ENCODE data around the gene SMIM3.
"Not testable (repeated sequence)": the region's sequence is repeated elsewhere in the genome, so short reads cannot be mapped to it uniquely, and the experiment has no call there.

Gene SMIM3

DNA sequence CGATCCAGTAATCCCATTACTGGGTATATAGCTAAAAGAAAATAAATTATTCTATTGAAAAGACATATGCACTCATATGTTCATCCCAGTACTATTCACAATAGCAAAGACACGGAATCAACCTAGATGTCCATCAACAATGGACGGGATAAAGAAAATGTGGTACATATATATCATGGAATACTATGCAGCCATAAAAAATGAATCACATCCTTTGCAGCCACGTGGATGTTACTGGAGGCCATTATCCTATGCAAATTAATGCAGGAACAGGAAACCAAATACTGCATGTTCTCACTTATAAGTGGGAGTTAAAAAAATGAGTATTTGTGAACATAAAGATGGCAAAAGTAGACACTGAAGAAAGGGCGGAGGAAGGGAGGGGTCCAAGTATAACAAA, 51.2 kb downstream of the SMIM3 start:
- no peak overlapping the region for H4K91ac ChIP-seq (ENCODE audit: low read depth, low read length, poor library complexity)
- no peak overlapping the region for H3K9ac ChIP-seq (ENCODE audit: low read depth, low read length, poor library complexity)
- no peaks in the 10 kb centered on the region for H3K79me1 ChIP-seq (ENCODE audit: low read depth, low read length)
- no peak overlapping the region for H3K27ac ChIP-seq (replicated peaks; ENCODE audit: low read length)
- no peak for DNase-seq (ENCODE audit: low spot score)
- no peak overlapping the region for H2AK5ac ChIP-seq (ENCODE audit: low read depth, low read length)
- WGBS, 2 donors (ENCODE audit: extremely low coverage in 2 of 2, insufficient read length in 2 of 2, insufficient replicate concordance in 1 of 2), result no CpG with 5 or more reads among the region's 5 CpGs
- H3K27me3 ChIP-seq (ENCODE audit: control insufficient read depth in 3 of 3, insufficient read depth in 3 of 3, low read depth in 1 of 3, low read length in 3 of 3), result peaks cover 0 to 2% (median 0%) of the 10 kb centered on the region in 3 experiments
- H2BK120ac ChIP-seq (ENCODE audit: low read depth, low read length), result no peak overlapping the region
- no peaks in the 10 kb centered on the region for H3K36me3 ChIP-seq (replicated peaks in 1 of 2; ENCODE audit: control insufficient read depth in 2 of 2, insufficient read depth in 2 of 2, low read length in 2 of 2)
- H2AFZ ChIP-seq (ENCODE audit: low read length), result no peak overlapping the region
- no peaks in the 10 kb centered on the region for H3K4me1 ChIP-seq (ENCODE audit: control insufficient read depth in 2 of 2, insufficient read depth in 1 of 2, low read depth in 1 of 2, low read length in 2 of 2)
- H3K4me2 ChIP-seq (ENCODE audit: insufficient read depth, low read length, poor library complexity, severe bottlenecking), result no peak overlapping the region
- peaks cover 5 to 7% of the 10 kb centered on the region in 2 donors for H3K9me3 ChIP-seq (replicated peaks in 1 of 2; ENCODE audit: control insufficient read depth in 2 of 2, insufficient read depth in 1 of 2, low read depth in 1 of 2, low read length in 2 of 2)
- H3K4me3 ChIP-seq (ENCODE audit: low read length in 2 of 2), result no peak overlapping the region
- H3K14ac ChIP-seq (ENCODE audit: low read length), result no peak overlapping the region
- H3K23ac ChIP-seq (ENCODE audit: low read depth, low read length, poor library complexity), result no peak overlapping the region
- H2BK12ac ChIP-seq (ENCODE audit: low read length), result no peak overlapping the region
- no peak overlapping the region for H3K18ac ChIP-seq (ENCODE audit: low read length)
- H4K8ac ChIP-seq (ENCODE audit: low read depth, low read length), result no peak overlapping the region
- no peak overlapping the region for H2BK5ac ChIP-seq (ENCODE audit: low read length)
- H2BK15ac ChIP-seq (ENCODE audit: low read length), result no peak overlapping the region
- H3K4ac ChIP-seq (ENCODE audit: low read length), result no peak overlapping the region

DNA sequence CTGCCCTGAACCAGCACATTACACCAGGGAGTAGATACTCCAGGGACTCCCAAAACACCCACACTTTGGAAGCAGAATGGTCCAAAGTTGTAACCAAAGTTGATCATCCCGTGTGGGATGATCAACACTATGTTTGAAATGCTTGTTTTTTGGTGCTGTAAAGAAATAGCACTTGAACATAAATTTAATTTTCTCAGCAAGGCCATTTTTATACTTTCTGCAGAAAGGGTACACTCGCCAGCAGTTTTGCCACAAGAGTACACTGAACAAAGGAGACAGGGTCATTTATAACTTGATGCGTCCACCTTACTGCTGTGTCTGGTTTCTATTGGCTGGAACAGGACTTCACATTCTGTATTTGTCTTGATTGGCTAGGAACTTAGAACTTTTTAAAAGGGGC, 53.3 kb downstream of the SMIM3 start:
- not testable (repeated sequence) for H3K36me3 ChIP-seq (replicated peaks in 1 of 2; ENCODE audit: control insufficient read depth in 2 of 2, insufficient read depth in 2 of 2, low read length in 2 of 2); H3K14ac ChIP-seq (ENCODE audit: low read length); H4K91ac ChIP-seq (ENCODE audit: low read depth, low read length, poor library complexity); H3K4ac ChIP-seq (ENCODE audit: low read length); H2BK12ac ChIP-seq (ENCODE audit: low read length); H3K79me1 ChIP-seq (ENCODE audit: low read depth, low read length); DNase-seq (ENCODE audit: low spot score); H3K9me3 ChIP-seq (replicated peaks in 1 of 2; ENCODE audit: control insufficient read depth in 2 of 2, insufficient read depth in 1 of 2, low read depth in 1 of 2, low read length in 2 of 2); H4K8ac ChIP-seq (ENCODE audit: low read depth, low read length); H2BK15ac ChIP-seq (ENCODE audit: low read length); H3K27ac ChIP-seq (replicated peaks; ENCODE audit: low read length); H3K27me3 ChIP-seq (ENCODE audit: control insufficient read depth in 3 of 3, insufficient read depth in 3 of 3, low read depth in 1 of 3, low read length in 3 of 3); H3K4me2 ChIP-seq (ENCODE audit: insufficient read depth, low read length, poor library complexity, severe bottlenecking); H2AK5ac ChIP-seq (ENCODE audit: low read depth, low read length); H3K9ac ChIP-seq (ENCODE audit: low read depth, low read length, poor library complexity); H2BK120ac ChIP-seq (ENCODE audit: low read depth, low read length); H2AFZ ChIP-seq (ENCODE audit: low read length); H2BK5ac ChIP-seq (ENCODE audit: low read length); H3K4me1 ChIP-seq (ENCODE audit: control insufficient read depth in 2 of 2, insufficient read depth in 1 of 2, low read depth in 1 of 2, low read length in 2 of 2); H3K18ac ChIP-seq (ENCODE audit: low read length); H3K4me3 ChIP-seq (ENCODE audit: low read length in 2 of 2); H3K23ac ChIP-seq (ENCODE audit: low read depth, low read length, poor library complexity)
- no CpG with 5 or more reads among the region's 3 CpGs for WGBS, 2 donors (ENCODE audit: extremely low coverage in 2 of 2, insufficient read length in 2 of 2, insufficient replicate concordance in 1 of 2)

DNA sequence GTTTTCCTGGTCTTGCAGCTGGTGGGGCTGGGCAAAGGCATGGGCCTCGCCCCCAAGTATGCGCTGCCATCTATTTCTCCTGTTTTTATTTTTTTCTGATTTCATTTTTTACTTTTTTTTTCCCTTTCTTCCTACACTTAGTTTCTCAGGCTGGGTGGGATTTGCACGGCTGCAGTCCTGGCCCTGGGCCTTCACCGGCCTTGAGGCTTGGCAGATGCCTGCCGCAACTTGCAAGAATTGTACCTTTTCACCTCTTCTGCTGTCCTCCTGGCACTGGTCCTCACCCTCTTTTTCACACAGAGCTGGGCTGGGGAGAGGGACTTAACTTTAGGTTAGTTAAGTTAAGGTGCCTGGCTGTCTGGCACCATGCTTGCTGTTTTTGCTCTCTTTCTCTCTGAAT, 57.5 kb downstream of the SMIM3 start:
- no CpG with 5 or more reads among the region's 5 CpGs for WGBS, 2 donors (ENCODE audit: extremely low coverage in 2 of 2, insufficient read length in 2 of 2, insufficient replicate concordance in 1 of 2)
- Histone ChIP-seq H2AK5ac (ENCODE audit: low read depth, low read length) (no peak overlapping the region), H3K14ac (ENCODE audit: low read length) (no peak overlapping the region), H3K4me2 (ENCODE audit: insufficient read depth, low read length, poor library complexity, severe bottlenecking) (no peak overlapping the region), H3K23ac (ENCODE audit: low read depth, low read length, poor library complexity) (no peak overlapping the region), H2BK15ac (ENCODE audit: low read length) (no peak overlapping the region), H3K27ac (replicated peaks; ENCODE audit: low read length) (no peak overlapping the region), H4K8ac (ENCODE audit: low read depth, low read length) (no peak overlapping the region), H3K36me3 (replicated peaks in 1 of 2; ENCODE audit: control insufficient read depth in 2 of 2, insufficient read depth in 2 of 2, low read length in 2 of 2) (no peaks in the 10 kb centered on the region), H3K4me3 (ENCODE audit: low read length in 2 of 2) (no peak overlapping the region), H3K79me1 (ENCODE audit: low read depth, low read length) (no peaks in the 10 kb centered on the region), H3K4ac (ENCODE audit: low read length) (no peak overlapping the region), H3K9me3 (replicated peaks in 1 of 2; ENCODE audit: control insufficient read depth in 2 of 2, insufficient read depth in 1 of 2, low read depth in 1 of 2, low read length in 2 of 2) (peaks cover 7 to 8% of the 10 kb centered on the region in 2 donors), H2BK120ac (ENCODE audit: low read depth, low read length) (no peak overlapping the region), H2AFZ (ENCODE audit: low read length) (no peak overlapping the region), H2BK5ac (ENCODE audit: low read length) (no peak overlapping the region), H4K91ac (ENCODE audit: low read depth, low read length, poor library complexity) (no peak overlapping the region), H3K27me3 (ENCODE audit: control insufficient read depth in 3 of 3, insufficient read depth in 3 of 3, low read depth in 1 of 3, low read length in 3 of 3) (peaks cover 0 to 4% (median 0%) of the 10 kb centered on the region in 3 experiments), H2BK12ac (ENCODE audit: low read length) (no peak overlapping the region), H3K9ac (ENCODE audit: low read depth, low read length, poor library complexity) (no peak overlapping the region), H3K18ac (ENCODE audit: low read length) (no peak overlapping the region), H3K4me1 (ENCODE audit: control insufficient read depth in 2 of 2, insufficient read depth in 1 of 2, low read depth in 1 of 2, low read length in 2 of 2) (no peaks in the 10 kb centered on the region)
- no peak for DNase-seq (ENCODE audit: low spot score)

DNA sequence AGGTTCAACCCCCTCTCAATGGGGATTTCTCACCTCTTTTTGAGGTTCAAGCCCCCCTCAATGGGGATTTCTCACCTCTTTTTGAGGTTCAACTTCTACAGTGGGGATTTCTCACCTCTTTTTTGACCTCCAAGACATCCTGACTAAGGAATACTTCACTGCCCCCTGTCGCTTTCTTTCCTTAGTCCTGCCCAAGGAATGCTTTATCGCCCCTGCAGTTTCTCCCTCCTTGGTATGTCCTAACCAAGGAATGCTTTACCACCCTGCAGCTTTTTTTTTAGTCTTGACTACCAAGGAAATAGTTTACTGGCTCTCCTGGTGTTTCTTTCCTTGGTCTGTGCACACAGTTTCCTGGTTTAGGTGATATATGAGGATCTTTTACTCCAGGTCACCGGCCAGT, 58.1 kb downstream of the SMIM3 start:
- H2AK5ac ChIP-seq (ENCODE audit: low read depth, low read length), result no peak overlapping the region
- WGBS, 2 donors (ENCODE audit: extremely low coverage in 2 of 2, insufficient read length in 2 of 2, insufficient replicate concordance in 1 of 2), result no CpG with 5 or more reads among the region's 3 CpGs
- no peaks in the 10 kb centered on the region for H3K79me1 ChIP-seq (ENCODE audit: low read depth, low read length)
- no peak overlapping the region for H2BK12ac ChIP-seq (ENCODE audit: low read length)
- H4K8ac ChIP-seq (ENCODE audit: low read depth, low read length), result no peak overlapping the region
- H3K23ac ChIP-seq (ENCODE audit: low read depth, low read length, poor library complexity), result no peak overlapping the region
- H3K4me1 ChIP-seq (ENCODE audit: control insufficient read depth in 2 of 2, insufficient read depth in 1 of 2, low read depth in 1 of 2, low read length in 2 of 2), result no peaks in the 10 kb centered on the region
- no peaks in the 10 kb centered on the region for H3K36me3 ChIP-seq (replicated peaks in 1 of 2; ENCODE audit: control insufficient read depth in 2 of 2, insufficient read depth in 2 of 2, low read length in 2 of 2)
- H3K9me3 ChIP-seq (replicated peaks in 1 of 2; ENCODE audit: control insufficient read depth in 2 of 2, insufficient read depth in 1 of 2, low read depth in 1 of 2, low read length in 2 of 2), result peaks cover 2 to 4% of the 10 kb centered on the region in 2 donors
- peaks cover 0 to 2% (median 0%) of the 10 kb centered on the region in 3 experiments for H3K27me3 ChIP-seq (ENCODE audit: control insufficient read depth in 3 of 3, insufficient read depth in 3 of 3, low read depth in 1 of 3, low read length in 3 of 3)
- no peak overlapping the region for H3K4me2 ChIP-seq (ENCODE audit: insufficient read depth, low read length, poor library complexity, severe bottlenecking)
- H2BK120ac ChIP-seq (ENCODE audit: low read depth, low read length), result no peak overlapping the region
- no peak overlapping the region for H3K4me3 ChIP-seq (ENCODE audit: low read length in 2 of 2)
- H2BK15ac ChIP-seq (ENCODE audit: low read length), result no peak overlapping the region
- no peak overlapping the region for H2BK5ac ChIP-seq (ENCODE audit: low read length)
- H3K4ac ChIP-seq (ENCODE audit: low read length), result no peak overlapping the region
- H3K9ac ChIP-seq (ENCODE audit: low read depth, low read length, poor library complexity), result no peak overlapping the region
- no peak overlapping the region for H3K27ac ChIP-seq (replicated peaks; ENCODE audit: low read length)
- no peak overlapping the region for H2AFZ ChIP-seq (ENCODE audit: low read length)
- no peak overlapping the region for H3K14ac ChIP-seq (ENCODE audit: low read length)
- no peak overlapping the region for H4K91ac ChIP-seq (ENCODE audit: low read depth, low read length, poor library complexity)
- no peak for DNase-seq (ENCODE audit: low spot score)
- no peak overlapping the region for H3K18ac ChIP-seq (ENCODE audit: low read length)

Data from neuronal stem cell (in vitro differentiated cells).